HepG2 (cell line): ENCODE data around the gene BTBD3. TPM values are rescaled to one million over a fixed set of nuclear protein-coding genes. Genes with fewer than 3 reads are reported as not detected.

Source experiments
- CREM ChIP-seq, 2 experiments: sonication (generic) in 1 of 2; formaldehyde crosslinking in 1 of 2; IDR thresholded peaks; 2 replicates each; pipeline versions ENCODE4 v1.4.0 to v1.6.1; 2016 to 2020; ENCODE audit warnings: antibody characterized with exemption in 1 of 2, mild to moderate bottlenecking in 1 of 2, missing genetic modification reagents in 1 of 2
- ELF1 ChIP-seq: sonication (generic); formaldehyde crosslinking; IDR thresholded peaks from 2 replicates; pipeline ENCODE4 v1.4.0; 2020; ENCODE audit warnings: missing genetic modification reagents
- FOXJ3 ChIP-seq: sonication (generic); formaldehyde crosslinking; IDR thresholded peaks from 2 replicates; pipeline ENCODE4 v1.4.0; 2020; ENCODE audit warnings: missing genetic modification reagents, mild to moderate bottlenecking, borderline replicate concordance
- GMEB1 ChIP-seq: sonication (generic); formaldehyde crosslinking; IDR thresholded peaks from 2 replicates; pipeline ENCODE4 v1.5.1; 2020; ENCODE audit warnings: missing genetic modification reagents, mild to moderate bottlenecking, borderline replicate concordance
- HDAC1 ChIP-seq: sonication (generic); formaldehyde crosslinking; IDR thresholded peaks from 2 replicates; pipeline ENCODE4 v1.5.1; 2020; ENCODE audit warnings: mild to moderate bottlenecking, missing genetic modification reagents
- HMG20A ChIP-seq: IDR thresholded peaks from 2 replicates; pipeline ENCODE4 v1.6.1; 2016; ENCODE audit warnings: borderline replicate concordance
- KLF11 ChIP-seq: IDR thresholded peaks from 2 replicates; pipeline ENCODE4 v1.6.1; 2016; ENCODE audit warnings: missing compliant biosample characterization
- MATR3 ChIP-seq: sonication (generic); formaldehyde crosslinking; IDR thresholded peaks from 2 replicates; pipeline ENCODE4 v1.4.0; 2020; ENCODE audit warnings: missing genetic modification reagents
- MYPOP ChIP-seq: sonication (generic); formaldehyde crosslinking; IDR thresholded peaks from 2 replicates; pipeline ENCODE4 v1.8.1; 2023; ENCODE audit warnings: mild to moderate bottlenecking, moderate library complexity, missing genetic modification reagents
- NR2C2 ChIP-seq: sonication (generic); formaldehyde crosslinking; IDR thresholded peaks from 2 replicates; pipeline ENCODE4 v1.4.0; 2020; ENCODE audit warnings: missing genetic modification reagents, mild to moderate bottlenecking, moderate library complexity, borderline replicate concordance
- PITX1 ChIP-seq: sonication (generic); formaldehyde crosslinking; IDR thresholded peaks from 2 replicates; pipeline ENCODE4 v1.5.1; 2020; ENCODE audit warnings: mild to moderate bottlenecking, missing genetic modification reagents
- PLSCR1 ChIP-seq: sonication (generic); formaldehyde crosslinking; IDR thresholded peaks from 2 replicates; pipeline ENCODE4 v1.5.0; 2020; ENCODE audit warnings: missing genetic modification reagents, mild to moderate bottlenecking, borderline replicate concordance
- RORA ChIP-seq: sonication (generic); formaldehyde crosslinking; IDR thresholded peaks from 2 replicates; pipeline ENCODE4 v1.5.0; 2020; ENCODE audit warnings: mild to moderate bottlenecking, missing genetic modification reagents, moderate library complexity
- SMAD3 ChIP-seq: sonication (generic); formaldehyde crosslinking; IDR thresholded peaks from 2 replicates; pipeline ENCODE4 v1.4.0; 2020; ENCODE audit warnings: missing genetic modification reagents
- TAF1 ChIP-seq: sonication (generic); formaldehyde crosslinking; IDR thresholded peaks from 2 replicates; pipeline ENCODE4 v1.4.0; 2020; ENCODE audit warnings: missing genetic modification reagents
- TRAFD1 ChIP-seq: sonication (generic); formaldehyde crosslinking; IDR thresholded peaks from 2 replicates; pipeline ENCODE4 v1.5.1; 2020; ENCODE audit warnings: missing genetic modification reagents, mild to moderate bottlenecking, borderline replicate concordance
- ZBTB4 ChIP-seq: sonication (generic); formaldehyde crosslinking; IDR thresholded peaks from 2 replicates; pipeline ENCODE4 v1.4.0; 2020; ENCODE audit warnings: missing genetic modification reagents, mild to moderate bottlenecking, borderline replicate concordance
- ZNF138 ChIP-seq: sonication (generic); formaldehyde crosslinking; IDR thresholded peaks from 2 replicates; pipeline ENCODE4 v1.5.0; 2020; ENCODE audit warnings: mild to moderate bottlenecking, low read depth, missing genetic modification reagents
- ZNF256 ChIP-seq: sonication (generic); formaldehyde crosslinking; conservative IDR thresholded peaks from 2 replicates; pipeline ENCODE4 v1.4.0; 2020; ENCODE audit warnings: missing genetic modification reagents
- ZNF737 ChIP-seq: sonication (generic); formaldehyde crosslinking; IDR thresholded peaks from 2 replicates; pipeline ENCODE4 v1.5.0; 2020; ENCODE audit warnings: missing genetic modification reagents, mild to moderate bottlenecking, borderline replicate concordance
- ZNF780A ChIP-seq: sonication (generic); formaldehyde crosslinking; IDR thresholded peaks from 2 replicates; pipeline ENCODE4 v1.8.0; 2022; ENCODE audit warnings: mild to moderate bottlenecking, missing genetic modification reagents, moderate library complexity
- polyA plus RNA-seq, 8 experiments: library from polyadenylated mRNA; depleted of rRNA in 3 of 8; stranded (reverse) in 7 of 8; unstranded in 1 of 8; fragments of >200 nt; fragmentation: Illumina TruSeq in 4 of 8; extraction: Trizol in 4 of 8; gene quantifications; 2 replicates each; pipeline versions ENCODE4 v1.2.1 to v1.2.3, GENCODE V29; 2011 to 2016; ENCODE audit warnings: low read depth in 4 of 8, missing spikeins in 1 of 8, mixed read lengths in 1 of 8; ENCODE audit not compliant: insufficient read depth in 1 of 8
- total RNA-seq, 5 experiments: library from RNA; depleted of rRNA; stranded (reverse); fragments of >200 nt; fragmentation: Illumina TruSeq; extraction: Trizol; gene quantifications; 2 replicates each; pipeline ENCODE4 v1.2.3, GENCODE V29; 2016; ENCODE audit warnings: low read depth in 1 of 5

Gene BTBD3
- total and polyA plus RNA-seq, 2 of the 13 experiments (the other 11 are each of a cell fraction or from before 2014, with no cell fraction given), result 32.2 to 41.8 TPM

- no peak for TF ChIP-seq MATR3 (CRISPR knock-in tag)
- no peak for TF ChIP-seq TAF1 (CRISPR knock-in tag)
- no peak for TF ChIP-seq ELF1 (CRISPR knock-in tag)
- no peak; the same call in 1 of the 2 replicates for TF ChIP-seq PITX1 (CRISPR knock-in tag)
- TF ChIP-seq GMEB1 (CRISPR knock-in tag), result peak; percentile 40; the same call in 1 of the 2 replicates
- TF ChIP-seq CREM (IDR thresholded peaks at IDR 0.05), result no peak
- TF ChIP-seq CREM (CRISPR knock-in tag; IDR thresholded peaks at IDR 0.05), result no peak
- no peak for TF ChIP-seq ZBTB4 (CRISPR knock-in tag)
- no peak for TF ChIP-seq HMG20A (CRISPR knock-in tag)
- TF ChIP-seq PLSCR1 (CRISPR knock-in tag), result no peak
- TF ChIP-seq ZNF737 (CRISPR knock-in tag), result no peak
- TF ChIP-seq MYPOP (CRISPR knock-in tag), result no peak
- TF ChIP-seq ZNF256 (CRISPR knock-in tag), result no peak
- TF ChIP-seq KLF11 (CRISPR knock-in tag), result no peak
- peak; percentile 72 for TF ChIP-seq HDAC1 (CRISPR knock-in tag)
- no peak for TF ChIP-seq TRAFD1 (CRISPR knock-in tag)
- 0 out of 2 replicates have a peak, but pooled peaks have one; percentile 21 for TF ChIP-seq ZNF138 (CRISPR knock-in tag)
- no peak for TF ChIP-seq ZNF780A (CRISPR knock-in tag)
- no peak for TF ChIP-seq SMAD3
- peak; percentile 7; the same call in 1 of the 2 replicates for TF ChIP-seq NR2C2 (CRISPR knock-in tag)
- no peak for TF ChIP-seq RORA (CRISPR knock-in tag)
- no peak for TF ChIP-seq FOXJ3 (CRISPR knock-in tag)
Observed at GRCh38 chr20:11891077-11891775, 26.5 kb upstream of the BTBD3 start (continued).
